ENCODE data around the gene MEGF10.

The MEGF10 gene

DNA sequence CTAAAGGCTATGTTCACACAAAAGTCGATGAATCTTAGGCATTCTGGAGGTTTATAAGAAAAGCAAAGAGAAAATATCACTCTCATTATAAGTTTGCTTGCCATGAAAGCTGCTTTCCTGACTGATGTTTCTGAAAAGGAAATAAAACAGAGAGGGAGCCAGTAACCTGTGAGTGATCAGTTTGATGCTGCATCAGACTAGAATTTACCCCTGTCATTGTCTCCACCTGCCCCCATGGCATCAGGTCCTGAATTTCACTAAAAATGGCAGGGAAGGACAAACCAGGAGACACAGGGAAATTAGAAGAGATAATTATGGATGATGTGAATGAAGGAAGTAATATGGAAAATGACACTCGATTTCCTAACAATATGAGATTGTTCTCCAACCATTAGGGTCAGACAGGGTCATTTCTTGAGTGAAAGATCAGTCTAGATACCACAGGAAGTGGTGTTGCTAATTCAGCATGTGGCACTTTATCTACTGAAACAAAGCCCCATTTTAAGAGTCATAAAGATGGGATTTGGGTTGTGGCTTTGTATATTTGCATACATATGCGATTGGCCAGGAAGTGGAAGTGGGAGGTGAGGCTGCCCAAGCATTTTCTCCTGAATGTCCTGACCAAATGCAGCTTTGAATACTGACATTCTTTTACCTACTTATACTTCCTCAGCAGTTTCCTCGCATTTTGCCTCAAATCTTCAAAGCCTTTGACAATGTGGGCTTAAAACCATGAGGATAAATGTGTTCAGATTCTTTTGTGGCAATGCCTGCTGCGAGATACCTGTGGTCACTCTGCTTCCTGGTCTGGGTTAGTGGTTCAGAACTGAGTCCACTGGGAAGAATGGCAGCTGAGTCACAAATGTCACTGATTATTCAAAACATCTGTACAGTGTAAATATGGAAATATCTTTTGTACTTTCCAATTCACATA is 29.7 kb downstream of the MEGF10 start:
- TF ChIP-seq TOX (CRISPR knock-in tag; IDR thresholded peaks at IDR 0.05; ENCODE audit: borderline replicate concordance) (no peak), ZNF70 (CRISPR knock-in tag; IDR thresholded peaks at IDR 0.05) (no peak), CSDC2 (CRISPR knock-in tag; IDR thresholded peaks at IDR 0.05) (no peak), TCF4 (CRISPR knock-in tag; IDR thresholded peaks at IDR 0.05; ENCODE audit: borderline replicate concordance) (no peak), SNAI2 (CRISPR knock-in tag; IDR thresholded peaks at IDR 0.05) (no peak), RARB (CRISPR knock-in tag; IDR thresholded peaks at IDR 0.05) (no peak), BACH2 (CRISPR knock-in tag; IDR thresholded peaks at IDR 0.05; ENCODE audit: borderline replicate concordance) (no peak), ARNTL (CRISPR knock-in tag; IDR thresholded peaks at IDR 0.05; ENCODE audit: borderline replicate concordance, low read depth) (no peak), ZFP3 (CRISPR knock-in tag; IDR thresholded peaks at IDR 0.05) (no peak), ZNF8 (CRISPR knock-in tag; IDR thresholded peaks at IDR 0.05) (no peak), ISL1 (CRISPR knock-in tag; IDR thresholded peaks at IDR 0.05) (no peak), PPARA (CRISPR knock-in tag; IDR thresholded peaks at IDR 0.05; ENCODE audit: borderline replicate concordance) (no peak), GLIS3 (CRISPR knock-in tag; IDR thresholded peaks at IDR 0.05) (no peak), ZFP30 (CRISPR knock-in tag; IDR thresholded peaks at IDR 0.05) (no peak), ZC3H10 (CRISPR knock-in tag; IDR thresholded peaks at IDR 0.05) (no peak)
- TF ChIP-seq, protein P1, sequence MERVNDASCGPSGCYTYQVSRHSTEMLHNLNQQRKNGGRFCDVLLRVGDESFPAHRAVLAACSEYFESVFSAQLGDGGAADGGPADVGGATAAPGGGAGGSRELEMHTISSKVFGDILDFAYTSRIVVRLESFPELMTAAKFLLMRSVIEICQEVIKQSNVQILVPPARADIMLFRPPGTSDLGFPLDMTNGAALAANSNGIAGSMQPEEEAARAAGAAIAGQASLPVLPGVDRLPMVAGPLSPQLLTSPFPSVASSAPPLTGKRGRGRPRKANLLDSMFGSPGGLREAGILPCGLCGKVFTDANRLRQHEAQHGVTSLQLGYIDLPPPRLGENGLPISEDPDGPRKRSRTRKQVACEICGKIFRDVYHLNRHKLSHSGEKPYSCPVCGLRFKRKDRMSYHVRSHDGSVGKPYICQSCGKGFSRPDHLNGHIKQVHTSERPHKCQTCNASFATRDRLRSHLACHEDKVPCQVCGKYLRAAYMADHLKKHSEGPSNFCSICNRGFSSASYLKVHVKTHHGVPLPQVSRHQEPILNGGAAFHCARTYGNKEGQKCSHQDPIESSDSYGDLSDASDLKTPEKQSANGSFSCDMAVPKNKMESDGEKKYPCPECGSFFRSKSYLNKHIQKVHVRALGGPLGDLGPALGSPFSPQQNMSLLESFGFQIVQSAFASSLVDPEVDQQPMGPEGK (CRISPR knock-in tag; IDR thresholded peaks at IDR 0.05; ENCODE audit: borderline replicate concordance) = no peak
- TF ChIP-seq, protein P2, sequence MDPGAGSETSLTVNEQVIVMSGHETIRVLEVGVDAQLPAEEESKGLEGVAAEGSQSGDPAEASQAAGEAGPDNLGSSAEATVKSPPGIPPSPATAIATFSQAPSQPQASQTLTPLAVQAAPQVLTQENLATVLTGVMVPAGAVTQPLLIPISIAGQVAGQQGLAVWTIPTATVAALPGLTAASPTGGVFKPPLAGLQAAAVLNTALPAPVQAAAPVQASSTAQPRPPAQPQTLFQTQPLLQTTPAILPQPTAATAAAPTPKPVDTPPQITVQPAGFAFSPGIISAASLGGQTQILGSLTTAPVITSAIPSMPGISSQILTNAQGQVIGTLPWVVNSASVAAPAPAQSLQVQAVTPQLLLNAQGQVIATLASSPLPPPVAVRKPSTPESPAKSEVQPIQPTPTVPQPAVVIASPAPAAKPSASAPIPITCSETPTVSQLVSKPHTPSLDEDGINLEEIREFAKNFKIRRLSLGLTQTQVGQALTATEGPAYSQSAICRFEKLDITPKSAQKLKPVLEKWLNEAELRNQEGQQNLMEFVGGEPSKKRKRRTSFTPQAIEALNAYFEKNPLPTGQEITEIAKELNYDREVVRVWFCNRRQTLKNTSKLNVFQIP (CRISPR knock-in tag; IDR thresholded peaks at IDR 0.05; ENCODE audit: borderline replicate concordance, low read depth) = no peak
- TF ChIP-seq, protein P3, sequence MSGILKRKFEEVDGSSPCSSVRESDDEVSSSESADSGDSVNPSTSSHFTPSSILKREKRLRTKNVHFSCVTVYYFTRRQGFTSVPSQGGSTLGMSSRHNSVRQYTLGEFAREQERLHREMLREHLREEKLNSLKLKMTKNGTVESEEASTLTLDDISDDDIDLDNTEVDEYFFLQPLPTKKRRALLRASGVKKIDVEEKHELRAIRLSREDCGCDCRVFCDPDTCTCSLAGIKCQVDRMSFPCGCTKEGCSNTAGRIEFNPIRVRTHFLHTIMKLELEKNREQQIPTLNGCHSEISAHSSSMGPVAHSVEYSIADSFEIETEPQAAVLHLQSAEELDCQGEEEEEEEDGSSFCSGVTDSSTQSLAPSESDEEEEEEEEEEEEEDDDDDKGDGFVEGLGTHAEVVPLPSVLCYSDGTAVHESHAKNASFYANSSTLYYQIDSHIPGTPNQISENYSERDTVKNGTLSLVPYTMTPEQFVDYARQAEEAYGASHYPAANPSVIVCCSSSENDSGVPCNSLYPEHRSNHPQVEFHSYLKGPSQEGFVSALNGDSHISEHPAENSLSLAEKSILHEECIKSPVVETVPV (CRISPR knock-in tag; IDR thresholded peaks at IDR 0.05) = no peak
- ATAC-seq = no peak; the same call in 2 of the 3 replicates

DNA sequence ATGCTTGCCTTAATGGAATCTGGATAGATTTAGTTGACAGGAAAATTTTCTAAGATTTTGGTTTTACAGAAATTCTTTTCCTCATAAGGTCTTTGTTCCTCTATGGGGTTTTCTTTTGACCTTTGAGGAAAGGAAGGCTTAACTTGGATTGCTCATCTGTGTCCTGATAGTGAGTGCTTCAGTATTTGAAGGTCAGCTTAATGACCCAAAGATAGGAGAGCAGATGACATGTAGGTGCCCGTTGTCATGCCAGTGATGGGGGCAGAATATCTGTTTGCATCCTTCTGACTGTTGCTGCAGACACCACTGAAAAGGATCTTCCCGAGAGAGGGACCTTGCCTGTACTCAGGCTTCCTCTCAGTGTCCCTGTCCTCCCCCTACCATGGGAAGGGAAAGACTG is 30.9 kb downstream of the MEGF10 start:
- no peak for ATAC-seq
- TF ChIP-seq OSR1 (CRISPR knock-in tag; IDR thresholded peaks at IDR 0.05) = no peak
- no peak for TF ChIP-seq ZNF565 (CRISPR knock-in tag; conservative IDR thresholded peaks at IDR 0.05; ENCODE audit: low read depth)

DNA sequence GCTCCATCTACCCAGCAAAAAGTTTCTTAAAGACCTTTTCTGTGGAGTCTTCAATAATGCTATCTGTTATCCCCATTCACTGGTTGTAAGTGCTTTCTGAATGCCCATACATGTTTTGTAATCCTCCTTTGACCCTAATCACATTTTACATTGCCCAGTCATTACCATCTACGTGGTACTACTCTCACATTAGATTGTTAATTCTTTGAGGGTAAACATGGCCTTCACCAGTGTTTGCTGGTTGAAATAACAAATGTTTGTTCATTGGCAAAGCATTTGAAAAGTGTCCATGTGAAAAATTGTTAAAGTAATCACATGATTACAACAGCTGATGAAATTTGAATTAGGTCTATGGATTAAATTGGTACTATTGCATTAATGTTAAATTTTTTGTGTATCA is 31.8 kb downstream of the MEGF10 start:
- TF ChIP-seq, protein P3 (CRISPR knock-in tag; IDR thresholded peaks at IDR 0.05) = no peak
- TF ChIP-seq SNAI2 (CRISPR knock-in tag; IDR thresholded peaks at IDR 0.05) = no peak
- no peak for TF ChIP-seq ESRRG (CRISPR knock-in tag; IDR thresholded peaks at IDR 0.05)
- TF ChIP-seq ZFP30 (CRISPR knock-in tag; IDR thresholded peaks at IDR 0.05) = no peak
- TF ChIP-seq TOX (CRISPR knock-in tag; IDR thresholded peaks at IDR 0.05; ENCODE audit: borderline replicate concordance) = no peak
- no peak for TF ChIP-seq ISL1 (CRISPR knock-in tag; IDR thresholded peaks at IDR 0.05)
- TF ChIP-seq GLIS3 (CRISPR knock-in tag; IDR thresholded peaks at IDR 0.05) = no peak
- TF ChIP-seq TCF4 (CRISPR knock-in tag; IDR thresholded peaks at IDR 0.05; ENCODE audit: borderline replicate concordance) = no peak
- TF ChIP-seq, protein P4, sequence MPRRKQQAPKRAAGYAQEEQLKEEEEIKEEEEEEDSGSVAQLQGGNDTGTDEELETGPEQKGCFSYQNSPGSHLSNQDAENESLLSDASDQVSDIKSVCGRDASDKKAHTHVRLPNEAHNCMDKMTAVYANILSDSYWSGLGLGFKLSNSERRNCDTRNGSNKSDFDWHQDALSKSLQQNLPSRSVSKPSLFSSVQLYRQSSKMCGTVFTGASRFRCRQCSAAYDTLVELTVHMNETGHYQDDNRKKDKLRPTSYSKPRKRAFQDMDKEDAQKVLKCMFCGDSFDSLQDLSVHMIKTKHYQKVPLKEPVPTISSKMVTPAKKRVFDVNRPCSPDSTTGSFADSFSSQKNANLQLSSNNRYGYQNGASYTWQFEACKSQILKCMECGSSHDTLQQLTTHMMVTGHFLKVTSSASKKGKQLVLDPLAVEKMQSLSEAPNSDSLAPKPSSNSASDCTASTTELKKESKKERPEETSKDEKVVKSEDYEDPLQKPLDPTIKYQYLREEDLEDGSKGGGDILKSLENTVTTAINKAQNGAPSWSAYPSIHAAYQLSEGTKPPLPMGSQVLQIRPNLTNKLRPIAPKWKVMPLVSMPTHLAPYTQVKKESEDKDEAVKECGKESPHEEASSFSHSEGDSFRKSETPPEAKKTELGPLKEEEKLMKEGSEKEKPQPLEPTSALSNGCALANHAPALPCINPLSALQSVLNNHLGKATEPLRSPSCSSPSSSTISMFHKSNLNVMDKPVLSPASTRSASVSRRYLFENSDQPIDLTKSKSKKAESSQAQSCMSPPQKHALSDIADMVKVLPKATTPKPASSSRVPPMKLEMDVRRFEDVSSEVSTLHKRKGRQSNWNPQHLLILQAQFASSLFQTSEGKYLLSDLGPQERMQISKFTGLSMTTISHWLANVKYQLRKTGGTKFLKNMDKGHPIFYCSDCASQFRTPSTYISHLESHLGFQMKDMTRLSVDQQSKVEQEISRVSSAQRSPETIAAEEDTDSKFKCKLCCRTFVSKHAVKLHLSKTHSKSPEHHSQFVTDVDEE (CRISPR knock-in tag; IDR thresholded peaks at IDR 0.05) = no peak
- TF ChIP-seq ZNF8 (CRISPR knock-in tag; IDR thresholded peaks at IDR 0.05) = no peak
- TF ChIP-seq ZNF70 (CRISPR knock-in tag; IDR thresholded peaks at IDR 0.05) = no peak
- TF ChIP-seq, protein P5, sequence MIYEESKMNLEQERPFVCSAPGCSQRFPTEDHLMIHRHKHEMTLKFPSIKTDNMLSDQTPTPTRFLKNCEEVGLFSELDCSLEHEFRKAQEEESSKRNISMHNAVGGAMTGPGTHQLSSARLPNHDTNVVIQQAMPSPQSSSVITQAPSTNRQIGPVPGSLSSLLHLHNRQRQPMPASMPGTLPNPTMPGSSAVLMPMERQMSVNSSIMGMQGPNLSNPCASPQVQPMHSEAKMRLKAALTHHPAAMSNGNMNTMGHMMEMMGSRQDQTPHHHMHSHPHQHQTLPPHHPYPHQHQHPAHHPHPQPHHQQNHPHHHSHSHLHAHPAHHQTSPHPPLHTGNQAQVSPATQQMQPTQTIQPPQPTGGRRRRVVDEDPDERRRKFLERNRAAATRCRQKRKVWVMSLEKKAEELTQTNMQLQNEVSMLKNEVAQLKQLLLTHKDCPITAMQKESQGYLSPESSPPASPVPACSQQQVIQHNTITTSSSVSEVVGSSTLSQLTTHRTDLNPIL (CRISPR knock-in tag; IDR thresholded peaks at IDR 0.05; ENCODE audit: low read depth) = no peak
- no peak for TF ChIP-seq BACH2 (CRISPR knock-in tag; IDR thresholded peaks at IDR 0.05; ENCODE audit: borderline replicate concordance)
- no peak for TF ChIP-seq ZNF565 (CRISPR knock-in tag; conservative IDR thresholded peaks at IDR 0.05; ENCODE audit: low read depth)
- TF ChIP-seq CSDC2 (CRISPR knock-in tag; IDR thresholded peaks at IDR 0.05) = no peak
- no peak for TF ChIP-seq ZC3H10 (CRISPR knock-in tag; IDR thresholded peaks at IDR 0.05)

More for the DNA sequence above, 31.8 kb downstream of the MEGF10 start:
- ATAC-seq = no peak

Measured in SK-N-SH treated with all-trans-retinoic acid at 6 μM for 48 hours (cell line).